Measurements from ENCODE around the gene AFAP1. TPM values are rescaled to one million over a fixed set of nuclear protein-coding genes. Genes with fewer than 3 reads are reported as not detected.
A peak's percentile ranks its signal among the peaks of the same experiment; 100 is the strongest.

AFAP1 gene
- total and polyA plus RNA-seq, 2 donors from 2014 or later: 2.6 to 26.3 TPM

DNA sequence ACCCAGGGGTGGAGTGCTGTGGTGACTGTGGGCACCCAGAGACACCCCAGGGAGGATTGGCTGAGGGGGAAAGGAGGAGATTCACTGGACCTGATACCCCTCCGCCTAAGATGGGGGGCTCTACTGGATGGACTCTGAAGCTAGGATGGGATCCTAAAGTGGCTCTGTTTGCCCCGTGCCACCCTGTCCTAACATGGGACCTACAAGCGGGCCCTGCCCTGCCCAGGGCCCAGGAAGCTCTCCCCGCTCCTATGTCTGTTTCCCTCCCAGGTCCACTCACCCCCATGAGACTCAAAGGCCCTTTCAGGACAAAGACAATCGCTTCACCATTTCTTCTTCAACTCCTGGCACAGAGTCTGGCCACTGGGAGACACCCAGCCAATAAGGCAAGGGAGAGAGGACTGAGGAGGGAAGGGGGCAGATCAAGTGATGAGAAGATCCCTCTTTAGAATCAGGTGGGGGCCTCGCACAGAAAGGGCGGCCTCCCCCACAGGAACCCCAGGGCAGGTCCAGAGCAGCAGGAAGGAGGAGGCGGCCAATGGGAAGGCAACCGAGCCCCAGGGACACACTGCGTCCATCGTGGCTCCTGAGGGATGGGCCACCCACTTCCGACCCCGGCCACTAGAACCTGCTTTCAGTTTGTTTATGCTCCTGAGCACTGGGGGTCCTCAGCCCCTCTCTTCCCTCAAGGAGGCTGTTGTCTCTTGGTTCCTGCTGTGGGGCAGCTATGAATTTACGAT, 155.4 kb downstream of the AFAP1 start:
- intact Hi-C loops (cut with DNase I): no loop called here
- DNase-seq (peak in 1 of 5 donors; percentile 14), FAIRE-seq (no peak)
- no peak overlapping the region for H3K4me3 ChIP-seq (ENCODE audit: low read length in 3 of 3)
- H3K9ac ChIP-seq (ENCODE audit: low read length in 3 of 3): no peak overlapping the region
- H3K4me1 ChIP-seq (ENCODE audit: control insufficient read depth in 2 of 3, insufficient read depth in 2 of 3, low read depth in 1 of 3, low read length in 3 of 3): peaks cover 0 to 13% (median 8%) of the 10 kb centered on the region in 3 donors
- H3K9me3 ChIP-seq (ENCODE audit: control insufficient read depth in 2 of 3, insufficient read depth in 1 of 3, low read length in 3 of 3): no peaks in the 10 kb centered on the region
- TF ChIP-seq, protein P1, sequence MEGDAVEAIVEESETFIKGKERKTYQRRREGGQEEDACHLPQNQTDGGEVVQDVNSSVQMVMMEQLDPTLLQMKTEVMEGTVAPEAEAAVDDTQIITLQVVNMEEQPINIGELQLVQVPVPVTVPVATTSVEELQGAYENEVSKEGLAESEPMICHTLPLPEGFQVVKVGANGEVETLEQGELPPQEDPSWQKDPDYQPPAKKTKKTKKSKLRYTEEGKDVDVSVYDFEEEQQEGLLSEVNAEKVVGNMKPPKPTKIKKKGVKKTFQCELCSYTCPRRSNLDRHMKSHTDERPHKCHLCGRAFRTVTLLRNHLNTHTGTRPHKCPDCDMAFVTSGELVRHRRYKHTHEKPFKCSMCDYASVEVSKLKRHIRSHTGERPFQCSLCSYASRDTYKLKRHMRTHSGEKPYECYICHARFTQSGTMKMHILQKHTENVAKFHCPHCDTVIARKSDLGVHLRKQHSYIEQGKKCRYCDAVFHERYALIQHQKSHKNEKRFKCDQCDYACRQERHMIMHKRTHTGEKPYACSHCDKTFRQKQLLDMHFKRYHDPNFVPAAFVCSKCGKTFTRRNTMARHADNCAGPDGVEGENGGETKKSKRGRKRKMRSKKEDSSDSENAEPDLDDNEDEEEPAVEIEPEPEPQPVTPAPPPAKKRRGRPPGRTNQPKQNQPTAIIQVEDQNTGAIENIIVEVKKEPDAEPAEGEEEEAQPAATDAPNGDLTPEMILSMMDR (IDR thresholded peaks at IDR 0.05; ENCODE audit: borderline replicate concordance, extremely low read depth, insufficient read depth): no peak
- peaks cover 0 to 4% (median 2%) of the 10 kb centered on the region in 3 donors for H3K36me3 ChIP-seq (ENCODE audit: control insufficient read depth in 2 of 3, insufficient read depth in 3 of 3, low read length in 3 of 3)
- H3K27ac ChIP-seq (ENCODE audit: low read depth in 2 of 2, low read length in 2 of 2): no peak overlapping the region
- no peaks in the 10 kb centered on the region for H3K27me3 ChIP-seq (ENCODE audit: control insufficient read depth, insufficient read depth, low read length)

DNA sequence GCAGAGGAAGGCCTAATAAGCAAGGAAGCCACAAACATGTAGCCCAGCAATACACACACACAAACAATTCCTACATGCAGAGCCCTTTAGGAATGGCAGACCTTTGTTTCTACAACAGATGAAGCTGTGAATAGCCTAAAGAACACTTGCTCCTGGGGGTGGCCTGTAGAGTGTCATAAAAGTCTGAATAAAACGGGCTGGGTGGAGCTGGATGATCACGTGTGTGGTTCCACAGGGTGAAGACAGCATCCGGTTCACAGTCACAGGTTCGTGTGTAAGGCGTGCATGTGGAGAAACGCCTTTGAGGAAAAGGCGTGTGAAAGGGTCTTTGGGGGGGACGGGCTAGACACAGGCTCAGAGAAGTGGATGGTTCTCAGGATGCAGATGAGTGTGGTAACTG, 156.1 kb downstream of the AFAP1 start:
- no peaks in the 10 kb centered on the region for H3K9me3 ChIP-seq (ENCODE audit: control insufficient read depth in 2 of 3, insufficient read depth in 1 of 3, low read length in 3 of 3)
- no peaks in the 10 kb centered on the region for H3K27me3 ChIP-seq (ENCODE audit: control insufficient read depth, insufficient read depth, low read length)
- H3K36me3 ChIP-seq (ENCODE audit: control insufficient read depth in 2 of 3, insufficient read depth in 3 of 3, low read length in 3 of 3): peaks cover 0 to 4% (median 2%) of the 10 kb centered on the region in 3 donors
- FAIRE-seq (no peak), DNase-seq (peak in 1 of 5 donors; percentile 20)
- no peak overlapping the region for H3K27ac ChIP-seq (ENCODE audit: low read depth in 2 of 2, low read length in 2 of 2)
- H3K4me3 ChIP-seq (ENCODE audit: low read length in 3 of 3): no peak overlapping the region
- TF ChIP-seq, protein P1 (IDR thresholded peaks at IDR 0.05; ENCODE audit: borderline replicate concordance, extremely low read depth, insufficient read depth): no peak
- H3K9ac ChIP-seq (ENCODE audit: low read length in 3 of 3): no peak overlapping the region
- intact Hi-C loops (cut with DNase I): no loop called here
- peaks cover 0 to 13% (median 8%) of the 10 kb centered on the region in 3 donors for H3K4me1 ChIP-seq (ENCODE audit: control insufficient read depth in 2 of 3, insufficient read depth in 2 of 3, low read depth in 1 of 3, low read length in 3 of 3)

DNA sequence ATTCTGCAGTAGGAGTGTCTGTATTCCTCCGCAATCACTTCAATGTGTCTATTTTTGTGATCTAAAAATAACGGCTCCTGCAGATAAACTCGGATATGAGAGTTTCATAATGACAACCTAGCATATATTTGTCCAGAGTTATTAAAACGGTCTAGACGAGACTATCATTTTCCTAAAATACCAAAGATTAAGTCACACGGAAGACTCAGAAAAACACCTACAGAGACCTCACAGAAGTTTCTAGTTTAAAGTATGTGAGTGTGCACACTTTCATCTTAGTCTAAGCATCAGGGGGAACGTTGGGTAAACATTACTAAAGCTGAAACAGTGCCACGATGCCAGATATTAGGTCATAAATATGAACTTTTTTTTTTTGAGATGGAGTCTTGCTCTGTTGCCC, 156.9 kb downstream of the AFAP1 start:
- H3K4me1 ChIP-seq (ENCODE audit: control insufficient read depth in 2 of 3, insufficient read depth in 2 of 3, low read depth in 1 of 3, low read length in 3 of 3): peaks cover 0 to 13% (median 8%) of the 10 kb centered on the region in 3 donors
- H3K4me3 ChIP-seq (ENCODE audit: low read length in 3 of 3): no peak overlapping the region
- intact Hi-C loops (cut with DNase I): no loop called here
- TF ChIP-seq, protein P1 (IDR thresholded peaks at IDR 0.05; ENCODE audit: borderline replicate concordance, extremely low read depth, insufficient read depth): no peak
- DNase-seq (no peak), FAIRE-seq (no peak)
- H3K9ac ChIP-seq (ENCODE audit: low read length in 3 of 3): no peak overlapping the region
- no peaks in the 10 kb centered on the region for H3K9me3 ChIP-seq (ENCODE audit: control insufficient read depth in 2 of 3, insufficient read depth in 1 of 3, low read length in 3 of 3)
- H3K27me3 ChIP-seq (ENCODE audit: control insufficient read depth, insufficient read depth, low read length): no peaks in the 10 kb centered on the region
- H3K36me3 ChIP-seq (ENCODE audit: control insufficient read depth in 2 of 3, insufficient read depth in 3 of 3, low read length in 3 of 3): peaks cover 4 to 6% (median 4%) of the 10 kb centered on the region in 3 donors
- no peak overlapping the region for H3K27ac ChIP-seq (ENCODE audit: low read depth in 2 of 2, low read length in 2 of 2)

Measured in kidney (tissue), 14 donors.